GM19351 (cell line): ENCODE measurements around the gene FLYWCH1.

Experiments
- ATAC-seq: cut with Tn5 transposase; IDR thresholded peaks from one replicate; pipeline ENCODE4 v1.9.1; 2021; ENCODE audit warnings: mild to moderate bottlenecking, moderate library complexity; ENCODE audit not compliant: unreplicated experiment

The FLYWCH1 gene

GRCh38 chr16:2911638-2912329 is at the start of gene FLYWCH1:
FLYWCH1 (plus strand) TSS chr16:2911931; CDS start chr16:2929686, 17,755 bp downstream.
- peak; percentile 91 for ATAC-seq

- ATAC-seq, result no peak
Measured at GRCh38 chr16:2865651-2866050, 46.1 kb upstream of the FLYWCH1 start.

- ATAC-seq, result no peak
Measured at GRCh38 chr16:2866431-2866830, 45.3 kb upstream of the FLYWCH1 start.

GRCh38 chr16:2867661-2867986 is 44.1 kb upstream of the FLYWCH1 start:
- no peak for ATAC-seq

GRCh38 chr16:2867987-2868789 is 43.5 kb upstream of the FLYWCH1 start:
- peak; percentile 89 for ATAC-seq

- no peak for ATAC-seq
Measured at GRCh38 chr16:2871926-2872325, 39.8 kb upstream of the FLYWCH1 start.

GRCh38 chr16:2874032-2874911 is 37.5 kb upstream of the FLYWCH1 start:
- no peak for ATAC-seq

- ATAC-seq, result peak; percentile 69
Measured at GRCh38 chr16:2874912-2875362, 36.8 kb upstream of the FLYWCH1 start.

GRCh38 chr16:2879854-2880508 is 31.8 kb upstream of the FLYWCH1 start:
- ATAC-seq, result no peak

- peak; percentile 19 for ATAC-seq
Measured at GRCh38 chr16:2881783-2882649, 29.7 kb upstream of the FLYWCH1 start.

- ATAC-seq, result peak; percentile 92
Measured at GRCh38 chr16:2882650-2883457, 28.9 kb upstream of the FLYWCH1 start, which contains the start of gene FLYWCH2. FLYWCH2 (plus strand) TSS chr16:2883215; CDS start chr16:2896450, 13,235 bp downstream.

GRCh38 chr16:2883458-2883908 is 28.2 kb upstream of the FLYWCH1 start:
- no peak for ATAC-seq

GRCh38 chr16:2884041-2884451 is 27.7 kb upstream of the FLYWCH1 start:
- no peak for ATAC-seq

GRCh38 chr16:2894231-2894630 is 17.5 kb upstream of the FLYWCH1 start:
- no peak for ATAC-seq

GRCh38 chr16:2895813-2896212 is 15.9 kb upstream of the FLYWCH1 start:
- ATAC-seq, result no peak

- ATAC-seq, result no peak
Measured at GRCh38 chr16:2896480-2897010, 15.2 kb upstream of the FLYWCH1 start.

- no peak for ATAC-seq
Measured at GRCh38 chr16:2897110-2897509, 14.6 kb upstream of the FLYWCH1 start.

GRCh38 chr16:2898831-2899563 is 12.7 kb upstream of the FLYWCH1 start:
- no peak for ATAC-seq
